ENCODE results near the gene CRYAB.
"Not testable (repeated sequence)": the region's sequence is repeated elsewhere in the genome, so short reads cannot be mapped to it uniquely, and the experiment has no call there.

The CRYAB gene

GRCh38 chr11:111906680-111907079 is 4.9 kb downstream of the CRYAB start:
- no peak for DNase-seq

- peak; percentile 87 for DNase-seq
Observed at GRCh38 chr11:111905411-111905810, 6.2 kb downstream of the CRYAB start.

- DNase-seq = no peak
Observed at GRCh38 chr11:111886844-111887243, 24.7 kb downstream of the CRYAB start.

- no peak for DNase-seq
Observed at GRCh38 chr11:111886032-111886431, 25.5 kb downstream of the CRYAB start.

- not testable (repeated sequence) for DNase-seq
Observed at GRCh38 chr11:111885053-111885452, 26.5 kb downstream of the CRYAB start.

- DNase-seq = no peak
Observed at GRCh38 chr11:111882202-111882601, 29.4 kb downstream of the CRYAB start.

GRCh38 chr11:111879637-111879960 is 32.0 kb downstream of the CRYAB start:
- DNase-seq = no peak

GRCh38 chr11:111878849-111879636 is 32.5 kb downstream of the CRYAB start, which contains the start of the genes CFAP68 and FDXACB1:
TSS of gene CFAP68 (plus strand) at chr11:111879541. CDS start at chr11:111879561, 20 bp downstream.
TSS of gene FDXACB1 (minus strand) at chr11:111879165. CDS start at chr11:111879132, 33 bp downstream.
- peak; percentile 97 for DNase-seq

- DNase-seq = peak; percentile 36
Observed at GRCh38 chr11:111878385-111878848, 33.2 kb downstream of the CRYAB start.

- DNase-seq = peak; percentile 3
Observed at GRCh38 chr11:111871693-111872161, 39.8 kb downstream of the CRYAB start.

- peak; percentile 88 for DNase-seq
Observed at GRCh38 chr11:111870886-111871692, 40.5 kb downstream of the CRYAB start, which contains the start of gene ALG9. TSS of gene ALG9 (minus strand) at chr11:111871581. CDS start at chr11:111871482, 99 bp downstream.

- DNase-seq = no peak
Observed at GRCh38 chr11:111870522-111870885, 41.1 kb downstream of the CRYAB start.

GRCh38 chr11:111870113-111870512 is 41.5 kb downstream of the CRYAB start:
- no peak for DNase-seq

GRCh38 chr11:111860257-111860656 is 51.3 kb downstream of the CRYAB start:
- no peak for DNase-seq

Data from fibroblast of skin of back (primary cell).